NB4 (cell line): ENCODE data around the gene ELL.

ENCODE experiments used
- DNase-seq: peaks from one replicate; pipeline ENCODE4 v3.0.0; 2010; ENCODE audit warnings: low read depth
- H3K4me3 ChIP-seq: one replicate; pipeline ENCODE4 v1.5.1; 2011; ENCODE audit warnings: mild to moderate bottlenecking, low read depth, low read length, moderate library complexity
- MYC ChIP-seq: IDR thresholded peaks from 2 replicates; pipeline ENCODE4 v1.6.1; 2011; ENCODE audit warnings: low read depth, low read length
- POLR2A ChIP-seq: IDR thresholded peaks from 2 replicates; pipeline ENCODE4 v1.6.1; 2011; ENCODE audit warnings: mild to moderate bottlenecking; ENCODE audit not compliant: insufficient read length; ENCODE audit errors: extremely low read depth
- TF ChIP-seq, protein P1 (sequence below): IDR thresholded peaks from 2 replicates; pipeline ENCODE4 v1.6.1; 2011; ENCODE audit warnings: low read depth, low read length
- TF ChIP-seq, protein P2 (sequence below): IDR thresholded peaks from one replicate; pipeline ENCODE4 v1.5.1; 2012; ENCODE audit warnings: low read depth, low read length

ELL gene

DNA sequence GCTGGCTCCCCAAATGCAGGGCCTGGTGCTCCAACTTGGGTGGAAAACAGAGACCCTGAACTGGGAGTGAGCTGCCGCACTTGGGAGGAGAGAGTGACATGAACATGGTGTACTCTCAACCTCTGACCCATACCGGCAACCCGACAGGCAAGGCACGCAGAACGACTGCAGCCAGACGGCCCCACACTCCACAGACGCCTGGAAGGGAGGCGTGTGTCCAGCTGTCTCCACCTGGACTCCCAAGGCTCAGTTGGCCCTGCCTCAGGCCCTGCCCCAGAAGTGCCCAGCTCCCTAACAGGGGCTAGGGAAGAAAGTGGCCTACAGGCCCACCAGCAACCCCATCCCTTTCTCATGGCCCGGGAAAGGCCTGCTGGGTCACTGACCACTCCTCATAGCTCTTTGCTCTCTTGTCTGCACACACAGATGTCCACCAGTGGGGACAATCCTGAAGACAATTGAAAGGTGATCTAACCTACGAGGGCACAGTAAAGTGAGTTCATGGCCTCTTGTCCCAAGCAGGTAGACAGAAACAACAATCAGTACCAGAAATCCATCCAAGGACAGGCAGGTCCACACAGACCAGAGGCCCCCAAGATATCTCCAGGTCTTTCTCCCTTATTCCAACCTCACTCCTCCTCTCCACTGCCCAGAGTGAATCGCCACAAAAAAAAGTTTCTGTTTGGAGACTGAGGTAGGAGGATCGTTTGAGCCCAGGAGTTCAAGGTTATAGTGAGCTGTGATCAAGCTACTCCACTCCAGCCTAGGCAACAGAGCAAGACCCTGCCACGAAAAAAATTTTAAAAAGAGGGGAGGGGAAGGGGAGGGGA is 28.2 kb downstream of the ELL start:
- H3K4me3 ChIP-seq: no peak overlapping the region
- TF ChIP-seq, protein P1, sequence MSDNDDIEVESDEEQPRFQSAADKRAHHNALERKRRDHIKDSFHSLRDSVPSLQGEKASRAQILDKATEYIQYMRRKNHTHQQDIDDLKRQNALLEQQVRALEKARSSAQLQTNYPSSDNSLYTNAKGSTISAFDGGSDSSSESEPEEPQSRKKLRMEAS: no peak

DNA sequence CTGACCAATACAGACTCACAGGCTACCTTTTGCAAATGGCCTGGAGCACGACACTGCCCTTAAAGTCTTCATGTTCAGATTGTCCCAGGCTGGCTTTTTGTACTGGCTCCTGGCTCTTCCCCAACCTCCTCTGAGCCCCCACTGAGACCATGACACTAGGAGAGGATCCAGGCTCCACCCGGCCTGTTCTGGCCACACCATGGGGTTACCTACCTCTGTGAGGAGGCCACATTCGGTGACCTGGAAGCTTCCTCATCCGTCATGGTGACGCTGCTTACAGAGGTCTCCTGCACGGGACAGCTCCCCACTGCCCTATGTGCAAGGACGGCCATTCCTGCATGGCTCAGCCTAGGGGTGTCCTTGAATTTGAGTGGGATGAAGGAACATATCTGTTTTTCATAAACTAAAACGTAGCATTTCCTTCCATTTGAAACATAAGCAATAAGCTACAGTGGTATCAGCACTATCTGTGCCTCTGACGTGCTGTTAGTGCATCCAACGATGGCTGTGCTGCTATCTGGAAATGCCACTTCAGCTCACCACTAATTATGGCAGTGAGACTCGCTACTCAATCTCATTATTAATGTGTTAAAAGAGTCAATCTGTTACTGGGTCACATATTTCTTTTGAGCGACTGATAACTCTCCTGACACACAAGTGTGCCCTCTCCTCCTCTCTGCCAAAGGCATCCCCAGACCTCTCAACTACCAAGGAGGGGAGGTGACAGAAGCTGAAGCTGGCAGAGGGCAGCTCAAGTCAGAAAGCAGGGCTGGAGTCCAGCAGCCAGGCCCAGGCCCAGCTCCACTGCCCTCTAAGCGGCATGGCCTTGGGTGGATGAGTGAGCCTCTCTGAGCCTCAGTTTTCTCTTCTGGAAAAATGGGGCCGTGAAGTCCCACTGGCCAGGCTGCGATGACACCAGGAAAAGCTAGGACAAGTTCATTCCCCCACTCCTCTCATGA is 29.6 kb downstream of the ELL start:
- TF ChIP-seq, protein P2, sequence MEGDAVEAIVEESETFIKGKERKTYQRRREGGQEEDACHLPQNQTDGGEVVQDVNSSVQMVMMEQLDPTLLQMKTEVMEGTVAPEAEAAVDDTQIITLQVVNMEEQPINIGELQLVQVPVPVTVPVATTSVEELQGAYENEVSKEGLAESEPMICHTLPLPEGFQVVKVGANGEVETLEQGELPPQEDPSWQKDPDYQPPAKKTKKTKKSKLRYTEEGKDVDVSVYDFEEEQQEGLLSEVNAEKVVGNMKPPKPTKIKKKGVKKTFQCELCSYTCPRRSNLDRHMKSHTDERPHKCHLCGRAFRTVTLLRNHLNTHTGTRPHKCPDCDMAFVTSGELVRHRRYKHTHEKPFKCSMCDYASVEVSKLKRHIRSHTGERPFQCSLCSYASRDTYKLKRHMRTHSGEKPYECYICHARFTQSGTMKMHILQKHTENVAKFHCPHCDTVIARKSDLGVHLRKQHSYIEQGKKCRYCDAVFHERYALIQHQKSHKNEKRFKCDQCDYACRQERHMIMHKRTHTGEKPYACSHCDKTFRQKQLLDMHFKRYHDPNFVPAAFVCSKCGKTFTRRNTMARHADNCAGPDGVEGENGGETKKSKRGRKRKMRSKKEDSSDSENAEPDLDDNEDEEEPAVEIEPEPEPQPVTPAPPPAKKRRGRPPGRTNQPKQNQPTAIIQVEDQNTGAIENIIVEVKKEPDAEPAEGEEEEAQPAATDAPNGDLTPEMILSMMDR: no peak
- TF ChIP-seq MYC (no peak), POLR2A (no peak)
- TF ChIP-seq, protein P1: no peak
- DNase-seq: no peak
- no peak overlapping the region for H3K4me3 ChIP-seq

More for the DNA sequence above, 28.2 kb downstream of the ELL start:
- DNase-seq: no peak

DNA sequence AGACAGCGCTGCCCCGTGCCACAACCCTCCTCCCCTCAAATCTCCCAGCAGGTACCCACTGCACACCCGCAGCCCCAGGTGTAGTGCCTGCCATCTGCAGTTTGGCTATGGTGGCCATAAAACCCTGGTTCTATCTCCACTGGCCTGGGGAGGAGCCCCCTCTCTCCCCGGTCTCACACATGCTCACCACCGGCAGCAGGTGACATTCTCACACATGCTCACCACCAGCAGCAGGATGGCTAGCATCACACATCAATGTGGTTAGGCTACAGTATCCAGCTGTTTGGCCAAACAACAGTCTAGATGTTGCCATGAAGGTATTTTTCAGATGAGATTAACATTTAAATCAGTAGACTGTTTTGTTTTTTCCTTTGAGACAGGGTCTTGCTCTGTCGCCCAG is 31.1 kb downstream of the ELL start:
- DNase-seq: no peak
- TF ChIP-seq, protein P2: no peak
- no peak for TF ChIP-seq MYC
- TF ChIP-seq POLR2A: no peak
- TF ChIP-seq, protein P1: no peak
- no peak overlapping the region for H3K4me3 ChIP-seq

DNA sequence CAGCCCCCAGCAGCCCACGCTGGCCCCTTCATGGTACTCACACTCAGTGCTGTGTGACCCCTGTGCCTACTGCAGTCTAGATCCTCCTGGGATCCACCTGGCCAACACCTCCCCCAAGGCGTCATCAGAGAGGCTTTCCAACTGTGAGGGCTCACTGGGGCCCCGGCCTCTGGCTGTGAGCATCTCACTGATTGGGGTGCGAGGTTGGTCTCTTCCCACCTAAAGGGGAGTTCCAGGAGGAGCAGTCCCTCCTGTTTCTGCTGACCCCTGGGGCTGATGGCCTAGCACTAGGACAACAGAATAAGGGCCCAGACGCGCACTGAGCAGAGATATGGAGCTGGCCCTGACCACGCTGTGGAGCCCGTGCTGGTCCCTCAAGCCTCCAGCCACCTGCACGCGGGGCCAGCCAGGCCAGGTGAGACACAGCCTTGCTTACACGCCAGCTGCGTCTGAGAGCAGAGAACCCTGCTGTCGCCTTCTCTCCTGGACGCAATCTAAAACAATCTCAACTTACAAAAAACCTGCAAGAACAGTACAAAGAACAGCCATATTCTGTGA is 32.2 kb downstream of the ELL start:
- no peak overlapping the region for H3K4me3 ChIP-seq
- no peak for DNase-seq
- TF ChIP-seq, protein P2: no peak
- TF ChIP-seq, protein P1: no peak
- no peak for TF ChIP-seq MYC
- TF ChIP-seq POLR2A: no peak

DNA sequence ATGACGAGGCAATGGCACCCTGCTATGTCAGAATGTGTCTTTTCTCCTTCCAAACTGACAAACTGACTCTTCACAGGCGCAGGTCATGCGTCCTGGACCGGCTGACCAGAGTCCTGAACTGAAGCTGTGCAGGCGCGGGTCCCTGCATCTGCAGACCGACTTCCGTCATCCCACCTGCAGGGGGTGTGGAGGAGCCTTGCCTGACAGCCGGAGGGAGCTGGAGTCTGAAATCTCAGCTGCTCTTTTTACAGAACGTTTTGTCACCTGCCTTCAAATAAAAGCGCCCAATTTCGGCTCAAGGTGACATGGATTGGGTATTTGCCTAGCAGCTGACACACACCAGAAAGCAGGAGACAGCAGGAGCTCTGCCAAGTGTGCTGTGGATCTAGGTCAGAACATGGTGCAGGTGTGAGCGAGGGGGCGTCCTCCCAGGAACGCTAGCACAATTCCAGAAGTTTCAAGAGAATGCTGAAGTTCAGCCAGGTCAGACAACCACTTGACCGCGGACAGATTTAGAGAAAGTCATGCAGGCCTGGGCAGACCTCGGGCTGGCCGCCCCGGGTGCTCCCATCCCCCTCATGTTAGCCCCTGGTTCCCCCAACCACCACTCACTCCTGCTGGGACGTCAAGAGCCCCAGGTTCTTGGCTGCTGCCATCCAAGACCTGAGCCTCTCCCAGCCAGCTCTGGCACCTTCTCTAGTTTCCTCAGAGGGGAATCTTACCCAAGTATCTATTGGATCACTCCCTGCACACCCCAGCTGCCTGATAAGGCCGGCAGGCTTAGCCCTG is 32.8 kb downstream of the ELL start:
- TF ChIP-seq MYC (no peak), POLR2A (no peak)
- TF ChIP-seq, protein P1: no peak
- TF ChIP-seq, protein P2: no peak
- DNase-seq: no peak
- H3K4me3 ChIP-seq: no peak overlapping the region
